ENCODE results near the gene SYT11.
"Not testable (repeated sequence)": the region's sequence is repeated elsewhere in the genome, so short reads cannot be mapped to it uniquely, and the experiment has no call there.

The SYT11 gene, protein sequence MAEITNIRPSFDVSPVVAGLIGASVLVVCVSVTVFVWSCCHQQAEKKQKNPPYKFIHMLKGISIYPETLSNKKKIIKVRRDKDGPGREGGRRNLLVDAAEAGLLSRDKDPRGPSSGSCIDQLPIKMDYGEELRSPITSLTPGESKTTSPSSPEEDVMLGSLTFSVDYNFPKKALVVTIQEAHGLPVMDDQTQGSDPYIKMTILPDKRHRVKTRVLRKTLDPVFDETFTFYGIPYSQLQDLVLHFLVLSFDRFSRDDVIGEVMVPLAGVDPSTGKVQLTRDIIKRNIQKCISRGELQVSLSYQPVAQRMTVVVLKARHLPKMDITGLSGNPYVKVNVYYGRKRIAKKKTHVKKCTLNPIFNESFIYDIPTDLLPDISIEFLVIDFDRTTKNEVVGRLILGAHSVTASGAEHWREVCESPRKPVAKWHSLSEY

DNA sequence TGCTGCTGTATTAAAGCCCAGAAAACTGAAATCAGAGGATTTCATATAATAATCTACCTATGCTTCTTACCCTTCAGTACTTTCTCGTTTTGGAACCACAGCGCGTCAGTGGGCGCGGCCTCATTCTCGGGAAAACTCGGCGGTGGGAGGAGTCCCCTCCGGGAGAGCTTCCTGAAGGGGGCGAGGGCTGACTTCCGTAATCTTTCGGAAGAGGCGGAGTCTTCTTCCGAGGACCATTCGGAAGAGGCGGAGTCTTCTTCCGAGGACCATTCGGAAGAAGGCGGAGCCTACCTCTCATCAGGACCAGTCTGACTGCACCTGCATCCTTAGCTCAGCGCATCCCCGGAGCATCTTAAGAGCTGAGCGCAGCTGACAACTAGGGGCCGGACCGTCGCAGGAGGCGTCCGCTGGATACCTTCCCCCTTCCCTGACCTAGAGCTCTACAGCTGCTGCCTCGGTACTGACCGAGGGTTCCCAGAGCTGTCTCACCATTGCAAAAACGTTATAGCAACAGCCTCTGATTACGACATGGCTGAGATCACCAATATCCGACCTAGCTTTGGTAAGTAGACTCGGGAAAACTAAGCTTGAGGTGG, at the start of gene SYT11:
Gene SYT11 (plus strand): TSS at position 334 of the 596 bp plus-strand sequence. CDS start 195 bp downstream, at position 529.
- Histone ChIP-seq H3K9me3 (ENCODE audit: control insufficient read depth in 1 of 2, low read length in 2 of 2) (no peaks in the 10 kb centered on the region), H3K27me3 (ENCODE audit: control insufficient read depth in 1 of 2, insufficient read depth in 2 of 2, low read length in 2 of 2) (peaks cover 3 to 13% of the 10 kb centered on the region in 2 donors), H3K4me1 (ENCODE audit: control insufficient read depth in 1 of 2, insufficient read depth in 2 of 2, low read length in 2 of 2) (peaks cover 18 to 22% of the 10 kb centered on the region in 2 donors), H3K9ac (ENCODE audit: low read depth in 1 of 2, low read length in 2 of 2) (peak within 1 kb of the TSS; percentile 53 to 72), H3K4me3 (ENCODE audit: low read depth in 1 of 2, low read length in 2 of 2) (peak within 1 kb of the TSS; percentile 45 to 78), H3K36me3 (ENCODE audit: control insufficient read depth in 1 of 2, insufficient read depth in 2 of 2, low read length in 2 of 2) (peaks cover 5 to 7% of the 10 kb centered on the region in 2 donors), H3K27ac (ENCODE audit: low read depth, low read length) (peak within 1 kb of the TSS; percentile 49)

DNA sequence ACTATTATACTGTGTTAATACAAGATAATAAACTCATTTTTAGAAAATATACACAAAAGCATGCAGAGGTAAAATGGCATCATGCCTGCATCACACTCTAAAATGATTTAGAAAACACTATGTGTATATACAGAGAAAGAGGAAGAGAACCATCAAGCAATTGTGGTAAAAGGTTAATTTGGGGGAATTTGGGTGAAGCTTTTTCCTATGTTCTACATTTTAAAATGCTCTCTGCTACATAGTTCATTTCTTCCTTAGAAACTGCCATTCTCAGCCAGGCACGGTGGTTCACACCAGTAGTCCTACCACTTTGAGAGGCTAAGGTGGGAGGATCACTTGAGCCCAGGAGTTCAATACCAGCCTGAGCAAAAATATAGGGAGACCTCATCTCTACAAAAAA, 46.5 kb upstream of the SYT11 start:
- H3K36me3 ChIP-seq (ENCODE audit: control insufficient read depth in 1 of 2, insufficient read depth in 2 of 2, low read length in 2 of 2) = peaks cover 20 to 53% of the 10 kb centered on the region in 2 donors
- no peaks in the 10 kb centered on the region for H3K4me1 ChIP-seq (ENCODE audit: control insufficient read depth in 1 of 2, insufficient read depth in 2 of 2, low read length in 2 of 2)
- H3K9ac ChIP-seq (ENCODE audit: low read depth in 1 of 2, low read length in 2 of 2) = no peak overlapping the region
- H3K9me3 ChIP-seq (ENCODE audit: control insufficient read depth in 1 of 2, low read length in 2 of 2) = no peaks in the 10 kb centered on the region
- no peaks in the 10 kb centered on the region for H3K27me3 ChIP-seq (ENCODE audit: control insufficient read depth in 1 of 2, insufficient read depth in 2 of 2, low read length in 2 of 2)
- H3K27ac ChIP-seq (ENCODE audit: low read depth, low read length) = no peak overlapping the region
- H3K4me3 ChIP-seq (ENCODE audit: low read depth in 1 of 2, low read length in 2 of 2) = no peak overlapping the region

DNA sequence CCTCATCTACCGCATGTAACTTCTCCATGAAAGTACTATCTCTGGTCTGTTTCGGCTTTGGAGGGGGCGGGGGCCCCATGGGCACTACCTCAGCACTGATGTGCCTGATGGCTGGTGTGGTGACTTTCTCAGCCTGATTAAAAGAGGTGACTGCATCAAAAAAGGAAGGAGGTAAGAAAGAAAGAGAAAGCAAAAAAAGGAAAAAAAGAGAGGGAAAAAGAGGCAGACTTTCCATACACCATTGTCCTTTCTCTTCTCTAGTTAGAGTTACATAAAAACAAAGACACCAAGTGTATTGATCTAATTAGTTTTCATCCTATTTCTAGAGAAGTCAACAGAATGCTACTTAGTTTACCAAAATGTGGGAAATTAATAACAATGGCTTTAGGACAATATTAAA, 45.7 kb upstream of the SYT11 start:
- H3K4me1 ChIP-seq (ENCODE audit: control insufficient read depth in 1 of 2, insufficient read depth in 2 of 2, low read length in 2 of 2) = no peaks in the 10 kb centered on the region
- H3K9ac ChIP-seq (ENCODE audit: low read depth in 1 of 2, low read length in 2 of 2) = no peak overlapping the region
- H3K36me3 ChIP-seq (ENCODE audit: control insufficient read depth in 1 of 2, insufficient read depth in 2 of 2, low read length in 2 of 2) = peaks cover 24 to 57% of the 10 kb centered on the region in 2 donors
- H3K27me3 ChIP-seq (ENCODE audit: control insufficient read depth in 1 of 2, insufficient read depth in 2 of 2, low read length in 2 of 2) = no peaks in the 10 kb centered on the region
- H3K4me3 ChIP-seq (ENCODE audit: low read depth in 1 of 2, low read length in 2 of 2) = no peak overlapping the region
- H3K27ac ChIP-seq (ENCODE audit: low read depth, low read length) = no peak overlapping the region
- H3K9me3 ChIP-seq (ENCODE audit: control insufficient read depth in 1 of 2, low read length in 2 of 2) = no peaks in the 10 kb centered on the region

DNA sequence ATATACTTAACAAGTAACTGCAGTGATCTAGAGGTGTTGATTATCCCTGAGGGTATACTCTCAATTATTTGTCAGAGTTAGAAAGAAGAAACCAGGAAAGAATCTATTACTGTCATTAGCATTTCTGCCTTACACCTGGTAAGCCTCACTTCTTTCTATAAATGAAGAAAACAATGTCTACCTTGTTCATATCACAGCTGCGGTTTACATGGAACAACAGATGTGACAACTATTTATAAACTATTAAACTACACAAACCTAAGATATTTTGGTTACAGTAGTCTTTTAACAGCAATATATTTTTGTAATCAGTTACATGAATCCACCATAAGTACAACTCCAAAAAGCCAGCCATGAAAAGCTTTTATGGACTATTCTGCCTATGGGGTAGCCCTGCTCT, 43.0 kb upstream of the SYT11 start:
- no peaks in the 10 kb centered on the region for H3K27me3 ChIP-seq (ENCODE audit: control insufficient read depth in 1 of 2, insufficient read depth in 2 of 2, low read length in 2 of 2)
- H3K27ac ChIP-seq (ENCODE audit: low read depth, low read length) = no peak overlapping the region
- H3K36me3 ChIP-seq (ENCODE audit: control insufficient read depth in 1 of 2, insufficient read depth in 2 of 2, low read length in 2 of 2) = peaks cover 34 to 68% of the 10 kb centered on the region in 2 donors
- no peak overlapping the region for H3K4me3 ChIP-seq (ENCODE audit: low read depth in 1 of 2, low read length in 2 of 2)
- no peaks in the 10 kb centered on the region for H3K4me1 ChIP-seq (ENCODE audit: control insufficient read depth in 1 of 2, insufficient read depth in 2 of 2, low read length in 2 of 2)
- H3K9me3 ChIP-seq (ENCODE audit: control insufficient read depth in 1 of 2, low read length in 2 of 2) = no peaks in the 10 kb centered on the region
- H3K9ac ChIP-seq (ENCODE audit: low read depth in 1 of 2, low read length in 2 of 2) = no peak overlapping the region

DNA sequence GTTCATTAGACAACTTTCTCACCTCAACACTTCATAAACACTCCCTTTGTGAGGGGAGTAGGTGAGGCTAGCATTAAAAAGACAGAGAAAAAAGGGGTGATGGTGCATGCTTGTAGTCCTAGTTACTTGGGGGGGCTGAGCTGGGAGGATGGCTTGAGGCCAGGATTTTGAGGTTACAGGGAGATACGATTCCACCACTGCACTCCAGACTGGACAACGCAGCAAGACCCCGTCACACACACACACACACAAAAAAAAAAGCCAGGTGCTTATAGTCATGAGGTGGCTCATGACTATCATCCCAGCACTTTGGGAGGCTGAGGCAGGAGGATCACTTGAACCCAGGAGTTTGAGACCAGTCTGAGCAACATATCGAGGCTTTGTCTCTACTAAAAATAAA, 31.9 kb upstream of the SYT11 start:
- Histone ChIP-seq H3K27me3 (ENCODE audit: control insufficient read depth in 1 of 2, insufficient read depth in 2 of 2, low read length in 2 of 2) (no peaks in the 10 kb centered on the region), H3K4me3 (ENCODE audit: low read depth in 1 of 2, low read length in 2 of 2) (no peak overlapping the region), H3K9ac (ENCODE audit: low read depth in 1 of 2, low read length in 2 of 2) (no peak overlapping the region), H3K36me3 (ENCODE audit: control insufficient read depth in 1 of 2, insufficient read depth in 2 of 2, low read length in 2 of 2) (peaks cover 5 to 26% of the 10 kb centered on the region in 2 donors), H3K9me3 (ENCODE audit: control insufficient read depth in 1 of 2, low read length in 2 of 2) (no peaks in the 10 kb centered on the region), H3K4me1 (ENCODE audit: control insufficient read depth in 1 of 2, insufficient read depth in 2 of 2, low read length in 2 of 2) (no peaks in the 10 kb centered on the region), H3K27ac (ENCODE audit: low read depth, low read length) (no peak overlapping the region)

DNA sequence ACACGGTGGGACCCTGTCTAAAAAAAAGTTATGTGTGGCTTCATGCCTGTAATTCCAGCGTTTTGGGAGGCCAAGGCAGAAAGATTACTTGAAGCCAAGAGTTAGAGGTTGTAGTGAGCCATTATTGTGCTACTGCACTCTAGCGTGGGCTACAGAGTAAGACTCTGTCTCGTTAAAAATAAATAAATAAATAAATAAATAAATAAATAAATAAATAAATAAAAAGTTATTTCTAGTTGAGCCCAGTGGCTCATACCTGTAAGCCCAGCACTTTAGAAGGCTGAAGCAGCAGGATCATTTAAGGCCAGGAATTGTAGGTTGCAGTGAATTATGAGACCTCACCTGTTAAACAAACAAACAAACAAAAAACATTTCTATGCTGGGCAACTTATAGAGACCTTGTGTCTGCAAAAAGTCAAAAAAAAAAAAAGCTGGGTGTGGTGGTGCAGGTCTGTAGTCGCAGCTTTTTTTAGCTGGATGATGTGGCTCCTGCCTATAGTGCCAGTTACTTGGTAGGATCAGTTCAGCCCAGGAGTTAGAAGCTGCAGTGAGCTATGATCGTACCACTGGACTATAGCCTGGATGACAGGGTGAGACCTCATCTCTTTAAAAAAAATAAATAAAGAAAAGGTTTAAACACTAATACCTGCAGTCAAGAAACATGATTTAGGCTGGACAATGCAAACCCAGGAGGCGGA, 27.9 kb upstream of the SYT11 start:
- H3K36me3 ChIP-seq (ENCODE audit: control insufficient read depth in 1 of 2, insufficient read depth in 2 of 2, low read length in 2 of 2) = peaks cover 0 to 3% of the 10 kb centered on the region in 2 donors
- no peak overlapping the region for H3K27ac ChIP-seq (ENCODE audit: low read depth, low read length)
- no peak overlapping the region for H3K9ac ChIP-seq (ENCODE audit: low read depth in 1 of 2, low read length in 2 of 2)
- no peaks in the 10 kb centered on the region for H3K27me3 ChIP-seq (ENCODE audit: control insufficient read depth in 1 of 2, insufficient read depth in 2 of 2, low read length in 2 of 2)
- H3K9me3 ChIP-seq (ENCODE audit: control insufficient read depth in 1 of 2, low read length in 2 of 2) = no peaks in the 10 kb centered on the region
- H3K4me3 ChIP-seq (ENCODE audit: low read depth in 1 of 2, low read length in 2 of 2) = no peak overlapping the region
- no peaks in the 10 kb centered on the region for H3K4me1 ChIP-seq (ENCODE audit: control insufficient read depth in 1 of 2, insufficient read depth in 2 of 2, low read length in 2 of 2)

DNA sequence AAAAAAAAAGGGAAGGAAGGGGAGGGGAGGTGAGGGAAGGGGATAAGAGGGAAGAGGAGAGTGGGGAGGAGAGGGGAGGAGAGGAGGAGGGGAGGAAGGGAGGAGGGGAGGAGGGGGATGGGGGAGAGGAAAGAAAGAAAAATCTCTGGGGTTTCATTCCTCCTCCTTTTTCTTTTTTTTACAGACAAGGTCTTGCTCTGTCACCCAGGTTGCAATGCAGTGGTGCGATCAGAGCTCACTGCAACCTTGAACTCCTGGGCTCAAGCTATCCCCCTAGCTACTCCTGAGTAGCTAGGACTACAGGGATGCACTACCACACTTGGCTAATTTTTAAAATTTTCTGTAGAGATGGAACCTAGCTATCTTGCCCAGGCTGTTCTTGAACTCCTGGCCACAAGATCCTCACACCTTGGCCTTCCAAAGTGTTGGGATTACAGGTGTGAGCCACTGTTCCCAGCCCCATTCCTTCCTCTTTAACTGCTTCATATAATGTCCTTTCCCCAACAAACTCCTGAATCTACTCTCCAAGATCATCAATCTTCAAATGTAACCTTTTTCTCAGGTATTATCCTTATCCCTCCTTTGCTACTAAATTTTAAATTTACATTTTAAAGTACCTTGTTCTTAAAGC, 25.6 kb upstream of the SYT11 start:
- H3K36me3 ChIP-seq (ENCODE audit: control insufficient read depth in 1 of 2, insufficient read depth in 2 of 2, low read length in 2 of 2) = peaks cover 0 to 3% of the 10 kb centered on the region in 2 donors
- no peaks in the 10 kb centered on the region for H3K27me3 ChIP-seq (ENCODE audit: control insufficient read depth in 1 of 2, insufficient read depth in 2 of 2, low read length in 2 of 2)
- no peak overlapping the region for H3K27ac ChIP-seq (ENCODE audit: low read depth, low read length)
- H3K4me3 ChIP-seq (ENCODE audit: low read depth in 1 of 2, low read length in 2 of 2) = no peak overlapping the region
- peaks cover 0 to 5% of the 10 kb centered on the region in 2 donors for H3K4me1 ChIP-seq (ENCODE audit: control insufficient read depth in 1 of 2, insufficient read depth in 2 of 2, low read length in 2 of 2)
- no peak overlapping the region for H3K9ac ChIP-seq (ENCODE audit: low read depth in 1 of 2, low read length in 2 of 2)
- H3K9me3 ChIP-seq (ENCODE audit: control insufficient read depth in 1 of 2, low read length in 2 of 2) = no peaks in the 10 kb centered on the region

DNA sequence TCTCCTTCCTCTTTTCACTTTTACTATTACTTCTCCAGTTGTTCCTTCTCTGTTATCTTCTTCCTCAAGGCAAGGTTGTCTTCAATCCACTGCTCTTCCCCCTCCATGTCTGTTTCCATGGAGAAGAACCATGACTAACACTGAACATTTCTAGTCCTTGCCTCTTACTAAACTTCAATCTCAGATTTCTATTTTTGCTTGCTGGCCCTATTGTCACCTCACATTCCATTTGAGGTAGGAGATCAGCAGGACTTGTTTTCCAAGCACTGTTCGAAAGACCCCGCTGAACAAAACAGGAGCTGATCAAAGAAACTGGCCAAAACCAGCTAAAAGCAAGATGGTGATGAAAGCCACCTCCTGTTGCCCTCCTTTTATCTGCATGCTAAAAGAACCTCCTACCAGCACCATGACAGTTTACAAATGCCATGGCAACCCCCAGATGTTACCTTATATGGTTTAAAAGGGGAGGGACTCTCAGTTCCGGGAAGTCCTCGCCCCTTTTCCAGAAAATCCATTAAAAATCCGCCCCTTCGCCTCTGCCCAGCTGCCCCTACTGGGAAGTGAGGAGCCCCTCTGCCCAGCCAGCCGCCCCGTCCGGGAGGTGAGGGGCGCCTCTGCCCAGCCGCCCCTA, 25.0 kb upstream of the SYT11 start:
- Histone ChIP-seq H3K9ac (ENCODE audit: low read depth in 1 of 2, low read length in 2 of 2) (no peak overlapping the region), H3K9me3 (ENCODE audit: control insufficient read depth in 1 of 2, low read length in 2 of 2) (no peaks in the 10 kb centered on the region), H3K27ac (ENCODE audit: low read depth, low read length) (no peak overlapping the region), H3K27me3 (ENCODE audit: control insufficient read depth in 1 of 2, insufficient read depth in 2 of 2, low read length in 2 of 2) (no peaks in the 10 kb centered on the region), H3K4me3 (ENCODE audit: low read depth in 1 of 2, low read length in 2 of 2) (no peak overlapping the region), H3K4me1 (ENCODE audit: control insufficient read depth in 1 of 2, insufficient read depth in 2 of 2, low read length in 2 of 2) (peaks cover 0 to 5% of the 10 kb centered on the region in 2 donors), H3K36me3 (ENCODE audit: control insufficient read depth in 1 of 2, insufficient read depth in 2 of 2, low read length in 2 of 2) (peaks cover 0 to 3% of the 10 kb centered on the region in 2 donors)

DNA sequence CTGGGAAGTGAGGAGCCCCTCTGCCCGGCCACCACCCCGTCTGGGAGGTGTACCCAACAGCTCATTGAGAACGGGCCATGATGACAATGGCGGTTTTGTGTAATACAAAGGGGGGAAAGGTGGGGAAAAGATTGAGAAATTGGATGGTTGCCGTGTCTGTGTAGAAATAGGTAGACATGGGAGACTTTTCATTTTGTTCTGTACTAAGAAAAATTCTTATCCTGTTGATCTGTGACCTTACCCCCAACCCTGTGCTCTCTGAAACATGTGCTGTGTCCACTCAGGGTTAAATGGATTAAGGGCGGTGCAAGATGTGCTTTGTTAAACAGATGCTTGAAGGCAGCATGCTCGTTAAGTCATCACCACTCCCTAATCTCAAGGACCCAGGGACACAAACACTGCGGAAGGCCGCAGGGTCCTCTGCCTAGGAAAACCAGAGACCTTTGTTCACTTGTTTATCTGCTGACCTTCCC, 24.4 kb upstream of the SYT11 start:
- H3K36me3 ChIP-seq (ENCODE audit: control insufficient read depth in 1 of 2, insufficient read depth in 2 of 2, low read length in 2 of 2); H3K9ac ChIP-seq (ENCODE audit: low read depth in 1 of 2, low read length in 2 of 2); H3K4me1 ChIP-seq (ENCODE audit: control insufficient read depth in 1 of 2, insufficient read depth in 2 of 2, low read length in 2 of 2); H3K9me3 ChIP-seq (ENCODE audit: control insufficient read depth in 1 of 2, low read length in 2 of 2); H3K27me3 ChIP-seq (ENCODE audit: control insufficient read depth in 1 of 2, insufficient read depth in 2 of 2, low read length in 2 of 2); H3K27ac ChIP-seq (ENCODE audit: low read depth, low read length); H3K4me3 ChIP-seq (ENCODE audit: low read depth in 1 of 2, low read length in 2 of 2): not testable (repeated sequence)

Measured in duodenal mucosa (tissue), 2 donors.